Thyroid gland (tissue), 4 donors: ENCODE results near the gene RGS1. TPM values are rescaled to one million over a fixed set of nuclear protein-coding genes. Genes with fewer than 3 reads are reported as not detected.
A peak's percentile ranks its signal among the peaks of the same experiment; 100 is the strongest.

Source experiments
- DNase-seq, 2 donors: peaks; one replicate each; pipeline ENCODE4 v3.0.0-alpha.2; 2019
- H3K27ac ChIP-seq, 3 donors: fragments of 200-600 bp; sonication (generic); 1 replicate in 2 of 3; 2 replicates in 1 of 3; pipeline ENCODE4 v1.5.1; 2016 to 2019; ENCODE audit warnings: mild to moderate bottlenecking in 1 of 3, moderate library complexity in 1 of 3
- H3K27me3 ChIP-seq: fragments of 200-600 bp; sonication (generic); one replicate; pipeline ENCODE4 v1.5.1; 2019
- H3K36me3 ChIP-seq, 2 donors: fragments of 200-600 bp; sonication (generic); one replicate each; pipeline ENCODE4 v1.5.1; 2016 to 2019
- H3K4me1 ChIP-seq, 2 donors: fragments of 200-600 bp; sonication (generic); one replicate each; pipeline ENCODE4 v1.5.1; 2017 to 2019
- H3K4me3 ChIP-seq, 3 donors: fragments of 200-600 bp; sonication (generic); replicated peaks in 1 of 3; 1 replicate in 2 of 3; 2 replicates in 1 of 3; pipeline ENCODE4 v1.5.1; 2016; ENCODE audit warnings: mild to moderate bottlenecking in 1 of 3
- H3K9me3 ChIP-seq: fragments of 200-600 bp; sonication (generic); one replicate; pipeline ENCODE4 v1.5.1; 2017
- CTCF ChIP-seq, 6 experiments: fragments of 200-600 bp in 3 of 6; fragments of 450-650 bp in 3 of 6; sonication (generic) in 3 of 6; IDR thresholded peaks; one replicate each; pipeline ENCODE4 v1.5.1; 2016 to 2019; ENCODE audit warnings: antibody characterized with exemption in 6 of 6, mild to moderate bottlenecking in 2 of 6, inconsistent platforms in 1 of 6, moderate library complexity in 1 of 6
- POLR2A ChIP-seq, 2 donors: fragments of 450-650 bp; IDR thresholded peaks; one replicate each; pipeline ENCODE4 v1.6.1; 2017; ENCODE audit warnings: antibody characterized with exemption in 2 of 2, mild to moderate bottlenecking in 2 of 2, moderate library complexity in 1 of 2
- WGBS, 2 donors: methylation state at CpG; one replicate each; pipeline ENCODE4 v1.1.5; 2017; 5-methylcytosine and 5-hydroxymethylcytosine counted together
- intact Hi-C: fragments of 100-400 bp; cut with DNase I; formaldehyde crosslinking; loops from one replicate; pipeline ENCODE4 v1.15.1; 2023
- total RNA-seq, 4 donors: library from RNA; depleted of rRNA; stranded (reverse); fragments of >200 nt; gene quantifications; one replicate each; pipeline ENCODE4 v1.2.3, GENCODE V29; 2016

The RGS1 gene
- total RNA-seq, 4 donors from 2014 or later, result 19.7 to 32.6 (median 23.0) TPM

- intact Hi-C loops, result no loop called here
- Histone ChIP-seq H3K4me3 (no peak overlapping the region), H3K9me3 (no peaks in the 10 kb centered on the region), H3K27ac (no peak overlapping the region), H3K36me3 (no peaks in the 10 kb centered on the region), H3K27me3 (no peaks in the 10 kb centered on the region), H3K4me1 (peaks cover 3 to 7% of the 10 kb centered on the region in 2 donors)
- 82 to 86% methylated on average over 2 of the region's 2 CpGs for WGBS, 2 donors
- TF ChIP-seq POLR2A (IDR thresholded peaks at IDR 0.05) (no peak), CTCF (IDR thresholded peaks at IDR 0.05) (no peak)
- DNase-seq, result no peak
Measured at GRCh38 chr1:192571668-192572067, 3.9 kb upstream of the RGS1 start.

- Histone ChIP-seq H3K4me1 (peaks cover 3 to 7% of the 10 kb centered on the region in 2 donors), H3K9me3 (no peaks in the 10 kb centered on the region), H3K36me3 (no peaks in the 10 kb centered on the region), H3K4me3 (no peak overlapping the region), H3K27ac (peak overlapping the region in 1 of 3 donors; percentile 5), H3K27me3 (no peaks in the 10 kb centered on the region)
- intact Hi-C loops, result no loop called here
- DNase-seq, result peak in 1 of 2 donors; percentile 4
- 82 to 100% methylated on average over 1 of the region's 1 CpG for WGBS, 2 donors
- no peak for TF ChIP-seq CTCF (IDR thresholded peaks at IDR 0.05)
- no peak for TF ChIP-seq POLR2A (IDR thresholded peaks at IDR 0.05)
Measured at GRCh38 chr1:192573499-192573898, 2.1 kb upstream of the RGS1 start.

DNA sequence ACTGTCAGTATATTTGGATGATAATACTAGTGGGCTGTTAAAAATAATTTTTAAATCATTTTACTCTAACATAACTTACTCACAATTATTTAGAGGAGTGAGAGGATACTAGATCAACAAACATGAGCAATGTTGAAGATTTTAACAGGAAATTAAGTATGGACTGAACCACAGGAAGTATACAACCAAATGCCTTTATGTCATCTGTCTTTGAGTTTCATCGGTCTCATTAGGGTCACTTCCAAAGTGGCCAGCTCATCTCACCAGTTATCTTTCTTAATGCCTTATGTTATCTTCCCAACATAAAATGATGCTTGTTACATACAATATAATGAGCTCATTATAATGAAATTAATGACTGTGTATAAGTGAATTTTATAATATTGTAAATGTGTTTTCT is 1.5 kb upstream of the RGS1 start:
- WGBS, 2 donors, result 55 to 70% methylated on average over 1 of the region's 1 CpG
- Histone ChIP-seq H3K4me1 (peaks cover 3 to 7% of the 10 kb centered on the region in 2 donors), H3K27me3 (no peaks in the 10 kb centered on the region), H3K9me3 (no peaks in the 10 kb centered on the region), H3K27ac (no peak overlapping the region), H3K36me3 (no peaks in the 10 kb centered on the region), H3K4me3 (no peak overlapping the region)
- intact Hi-C loops, result no loop called here
- TF ChIP-seq CTCF (IDR thresholded peaks at IDR 0.05) (no peak), POLR2A (IDR thresholded peaks at IDR 0.05) (no peak)
- no peak for DNase-seq

- Histone ChIP-seq H3K4me3 (no peak overlapping the region), H3K9me3 (no peaks in the 10 kb centered on the region), H3K27ac (no peak overlapping the region), H3K27me3 (no peaks in the 10 kb centered on the region), H3K36me3 (no peaks in the 10 kb centered on the region), H3K4me1 (peaks cover 3 to 7% of the 10 kb centered on the region in 2 donors)
- TF ChIP-seq POLR2A (IDR thresholded peaks at IDR 0.05) (no peak), CTCF (IDR thresholded peaks at IDR 0.05) (no peak)
- intact Hi-C loops, result loop anchor here (2.0 kb wide), 1 partner anchor 16 kb away; no protein-coding TSS in a partner anchor
- WGBS, 2 donors, result 90 to 96% methylated on average over 1 of the region's 1 CpG
- DNase-seq, result no peak
Measured at GRCh38 chr1:192576190-192577144, 894 bp downstream of the RGS1 start.
